H1 (cell line): ENCODE data around the gene REELD1. TPM values are rescaled to one million over a fixed set of nuclear protein-coding genes. Genes with fewer than 3 reads are reported as not detected.

Experiments used
- CTCF ChIA-PET: fragments of 300-600 bp; sonication (Branson Sonifier 250); formaldehyde crosslinking; loops from one replicate; lab custom pipeline; 2021; ENCODE audit not compliant: partially characterized antibody; lab: Charles Lee
- POLR2A ChIA-PET: fragments of 300-600 bp; sonication (Branson Sonifier 250); formaldehyde crosslinking; loops from one replicate; lab custom pipeline; 2021; ENCODE audit warnings: inconsistent platforms; ENCODE audit not compliant: partially characterized antibody; lab: Charles Lee
- DNase-seq, 2 experiments: peaks; one replicate each; pipeline versions ENCODE4 v3.0.0 to v3.0.0-alpha.2; 2010 to 2022; ENCODE audit warnings: low spot score in 2 of 2, low read depth in 1 of 2, mixed read lengths in 1 of 2
- FAIRE-seq: peaks from 2 replicates; lab custom pipeline; 2011; peaks lifted over from hg19 to GRCh38; lab: Jason Lieb, UNC
- H2AFZ ChIP-seq: 2 replicates; pipeline ENCODE4 v1.8.1; 2012; ENCODE audit warnings: low read length, inconsistent platforms
- H2AK5ac ChIP-seq: 2 replicates; pipeline ENCODE4 v1.6.1; 2013; ENCODE audit warnings: low read depth, low read length
- H2BK120ac ChIP-seq: replicated peaks from 2 replicates; pipeline ENCODE3; 2013; ENCODE audit warnings: low read depth, low read length, inconsistent platforms
- H2BK12ac ChIP-seq: 2 replicates; pipeline ENCODE4 v1.6.1; 2013; ENCODE audit warnings: low read depth, low read length
- H2BK15ac ChIP-seq: 2 replicates; pipeline ENCODE4 v1.6.1; 2013; ENCODE audit warnings: low read length
- H2BK20ac ChIP-seq: 2 replicates; pipeline ENCODE4 v1.6.1; 2013; ENCODE audit warnings: low read length
- H2BK5ac ChIP-seq: 2 replicates; pipeline ENCODE4 v1.6.1; 2013; ENCODE audit warnings: low read depth, low read length
- H3K14ac ChIP-seq: 2 replicates; pipeline ENCODE4 v1.6.1; 2013; ENCODE audit warnings: inconsistent platforms; ENCODE audit not compliant: insufficient read length
- H3K18ac ChIP-seq: 2 replicates; pipeline ENCODE4 v1.6.1; 2013; ENCODE audit warnings: low read length; ENCODE audit errors: extremely low read depth
- H3K23ac ChIP-seq: 2 replicates; pipeline ENCODE4 v1.6.1; 2013; ENCODE audit warnings: inconsistent platforms; ENCODE audit not compliant: insufficient read length
- H3K23me2 ChIP-seq: 2 replicates; pipeline ENCODE4 v1.6.1; 2013; ENCODE audit warnings: low read depth, low read length
- H3K27ac ChIP-seq: 2 replicates; pipeline ENCODE4 v1.6.1; 2011; ENCODE audit warnings: low read depth, low read length, inconsistent platforms
- H3K27me3 ChIP-seq, 4 experiments: replicated peaks in 1 of 4; 1 replicate in 1 of 4; 2 replicates in 3 of 4; pipeline versions ENCODE4 v1.6.1 to v1.8.1; 2011 to 2013; ENCODE audit warnings: low read length in 3 of 4, mild to moderate bottlenecking in 3 of 4, inconsistent platforms in 2 of 4, mixed read lengths in 2 of 4, moderate library complexity in 1 of 4; ENCODE audit not compliant: control insufficient read depth in 3 of 4, insufficient read depth in 3 of 4; ENCODE audit errors: extremely low read depth in 1 of 4
- H3K36me3 ChIP-seq, 4 experiments: 2 replicates each; pipeline versions ENCODE4 v1.6.1 to v1.8.1; 2011 to 2013; ENCODE audit warnings: mild to moderate bottlenecking in 4 of 4, low read length in 3 of 4, moderate library complexity in 2 of 4, control low read depth in 1 of 4, inconsistent platforms in 1 of 4; ENCODE audit not compliant: insufficient read depth in 4 of 4, control insufficient read depth in 2 of 4
- H3K4ac ChIP-seq: replicated peaks from 2 replicates; pipeline ENCODE3; 2013; ENCODE audit warnings: low read length, low read depth, mixed read lengths, inconsistent platforms; ENCODE audit not compliant: insufficient read length
- H3K4me1 ChIP-seq, 4 experiments: replicated peaks in 1 of 4; 1 replicate in 1 of 4; 2 replicates in 3 of 4; pipeline versions ENCODE4 v1.6.1 to v1.8.1; 2011 to 2013; ENCODE audit warnings: low read length in 3 of 4, inconsistent platforms in 2 of 4, mixed read lengths in 1 of 4; ENCODE audit not compliant: insufficient read depth in 4 of 4, control insufficient read depth in 3 of 4
- H3K4me2 ChIP-seq, 2 experiments: 2 replicates each; pipeline versions ENCODE4 v1.6.1 to v1.8.1; 2011 to 2013; ENCODE audit warnings: low read depth in 2 of 2, low read length in 2 of 2, control low read depth in 1 of 2, inconsistent platforms in 1 of 2, mild to moderate bottlenecking in 1 of 2; ENCODE audit not compliant: insufficient read depth in 1 of 2
- H3K4me3 ChIP-seq, 4 experiments: fragments of 200-600, 300-600 bp in 1 of 4; sonication (generic), shearing (Covaris generic), sonication (Bioruptor Twin) in 1 of 4; 2 replicates each; pipeline versions ENCODE4 v1.5.1 to v1.8.1; 2011 to 2016; ENCODE audit warnings: low read length in 4 of 4, low read depth in 3 of 4, control low read depth in 2 of 4, inconsistent platforms in 2 of 4, mild to moderate bottlenecking in 2 of 4, mixed read lengths in 1 of 4, moderate library complexity in 1 of 4; ENCODE audit not compliant: insufficient read depth in 2 of 4; ENCODE audit errors: extremely low read depth in 1 of 4
- H3K56ac ChIP-seq: replicated peaks from 2 replicates; pipeline ENCODE3; 2013; ENCODE audit warnings: low read depth, mild to moderate bottlenecking, mixed read lengths, low read length, inconsistent platforms; ENCODE audit not compliant: insufficient read length
- H3K79me1 ChIP-seq: 2 replicates; pipeline ENCODE4 v1.6.1; 2013; ENCODE audit warnings: low read depth, low read length, control low read depth
- H3K79me2 ChIP-seq, 2 experiments: 2 replicates each; pipeline versions ENCODE4 v1.6.1 to v1.8.1; 2012 to 2013; ENCODE audit warnings: low read length in 2 of 2, mild to moderate bottlenecking in 2 of 2, inconsistent platforms in 1 of 2; ENCODE audit not compliant: insufficient read depth in 2 of 2, control insufficient read depth in 1 of 2
- H3K9ac ChIP-seq, 4 experiments: replicated peaks in 1 of 4; 1 replicate in 1 of 4; 2 replicates in 3 of 4; pipeline versions ENCODE4 v1.6.1 to v1.8.1; 2011 to 2013; ENCODE audit warnings: low read depth in 3 of 4, low read length in 3 of 4, control low read depth in 2 of 4, mild to moderate bottlenecking in 2 of 4, moderate library complexity in 2 of 4, inconsistent platforms in 1 of 4; ENCODE audit errors: extremely low read depth in 1 of 4
- H3K9me3 ChIP-seq, 2 experiments: 2 replicates each; pipeline versions ENCODE4 v1.6.1 to v1.8.1; 2012 to 2013; ENCODE audit warnings: mild to moderate bottlenecking in 2 of 2, moderate library complexity in 2 of 2, control low read depth in 1 of 2, inconsistent platforms in 1 of 2, low read depth in 1 of 2, low read length in 1 of 2, mixed read lengths in 1 of 2; ENCODE audit not compliant: insufficient read depth in 2 of 2
- H4K20me1 ChIP-seq, 2 experiments: replicated peaks in 1 of 2; 2 replicates each; pipeline versions ENCODE3 to v1.8.1; 2011 to 2013; ENCODE audit warnings: inconsistent platforms in 2 of 2, low read length in 2 of 2, mild to moderate bottlenecking in 1 of 2; ENCODE audit not compliant: insufficient read depth in 2 of 2, control insufficient read depth in 1 of 2
- H4K5ac ChIP-seq: 2 replicates; pipeline ENCODE4 v1.6.1; 2013; ENCODE audit warnings: low read length, low read depth, mixed read lengths, inconsistent platforms; ENCODE audit not compliant: insufficient read length
- H4K8ac ChIP-seq: 2 replicates; pipeline ENCODE4 v1.8.0; 2013; ENCODE audit warnings: mild to moderate bottlenecking, moderate library complexity, low read length, inconsistent platforms; ENCODE audit not compliant: insufficient read depth; ENCODE audit errors: extremely low read depth
- H4K91ac ChIP-seq: replicated peaks from 2 replicates; pipeline ENCODE3; 2013; ENCODE audit warnings: low read length, mixed read lengths, inconsistent platforms; ENCODE audit not compliant: insufficient read length
- CTBP2 ChIP-seq: IDR thresholded peaks from 2 replicates; pipeline ENCODE4 v1.7.0; 2011; ENCODE audit warnings: borderline replicate concordance, mild to moderate bottlenecking, moderate library complexity, mixed read lengths, low read length; ENCODE audit not compliant: insufficient read depth, insufficient read length
- WGBS, 2 experiments: shearing (Covaris generic) in 1 of 2; methylation state at CpG; one replicate each; pipeline versions ENCODE4 v1.1.6 to v1.1.7; 2013 to 2015; ENCODE audit warnings: low lambda C conversion rate in 2 of 2, mixed read lengths in 2 of 2, inconsistent platforms in 1 of 2, low coverage in 1 of 2, missing lambda C conversion rate in 1 of 2; ENCODE audit not compliant: insufficient replicate concordance in 2 of 2, insufficient coverage in 1 of 2, insufficient read length in 1 of 2; ENCODE audit errors: extremely low coverage in 1 of 2, missing lambda C conversion rate in 1 of 2; 5-methylcytosine and 5-hydroxymethylcytosine counted together
- polyA plus RNA-seq, 7 experiments: library from polyadenylated mRNA; depleted of rRNA in 3 of 7; stranded (reverse) in 5 of 7; unstranded in 2 of 7; fragments of >200 nt in 5 of 7; fragments of 200-250 nt in 2 of 7; gene quantifications; 1 replicate in 5 of 7; 2 replicates in 1 of 7; 4 replicates in 1 of 7; pipeline versions ENCODE4 v1.2.1 to v1.2.3, GENCODE V29; 2011 to 2013; ENCODE audit warnings: missing spikeins in 2 of 7, mixed read lengths in 2 of 7
- total RNA-seq: library from RNA; stranded (reverse); fragmentation: NEBNext Ultra II Directional; extraction: Animal tissue kit (Norgen Biotek cat#: 25700); gene quantifications from 2 replicates; pipeline ENCODE4 v1.2.1, GENCODE V29; 2021

Gene REELD1
- total and polyA plus RNA-seq, 2 of the 8 experiments (the other 6 are each of a cell fraction or from before 2014, with no cell fraction given) = 0.03 TPM; not detected in 1

DNA sequence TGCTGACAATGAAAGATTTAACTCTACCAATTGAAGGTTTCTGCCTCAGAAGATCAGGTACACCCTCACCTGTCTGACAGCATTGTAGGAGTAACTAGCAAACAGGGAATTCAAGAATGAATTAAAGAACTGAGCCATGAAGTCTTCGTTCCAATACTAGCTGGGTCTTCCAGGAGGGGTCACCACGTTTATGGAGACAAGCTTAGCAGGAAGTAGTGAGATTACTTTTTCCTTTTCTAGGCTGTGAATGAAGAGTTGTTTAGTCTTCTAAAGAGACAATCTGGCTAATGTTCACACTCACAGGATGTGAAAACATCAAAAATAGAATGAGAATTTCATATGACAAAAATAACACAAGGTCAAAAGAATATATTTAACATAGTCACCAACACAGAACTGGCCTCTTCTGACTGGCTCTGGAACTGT, 54.9 kb downstream of the REELD1 start:
- DNase-seq = no peak
- ChIA-PET POLR2A (no interaction called here), CTCF (interaction anchor here (1.3 kb wide), 2 partner anchors 18 to 27 kb away, joined by 3 to 4 read pairs; no protein-coding TSS in a partner anchor)
- Histone ChIP-seq H3K4me2 (no peak overlapping the region), H3K4me3 (no peak overlapping the region), H3K56ac (no peak overlapping the region), H2AK5ac (no peak overlapping the region), H2BK5ac (no peak overlapping the region), H2BK15ac (no peak overlapping the region), H3K23ac (no peak overlapping the region), H4K5ac (no peak overlapping the region), H2BK20ac (no peak overlapping the region), H2BK12ac (no peak overlapping the region), H4K20me1 (no peaks in the 10 kb centered on the region), H2AFZ (no peak overlapping the region)
- FAIRE-seq = no peak
- no peak for TF ChIP-seq CTBP2
- TF ChIP-seq, all 59 proteins: peak for 0
- H3K4me1 ChIP-seq = peaks cover 0 to 3% (median 2%) of the 10 kb centered on the region in 4 experiments; a peak in 3 of 7 replicates
- H3K14ac ChIP-seq = no peak overlapping the region
- no peaks in the 10 kb centered on the region for H3K36me3 ChIP-seq
- no peak overlapping the region for H2BK120ac ChIP-seq
- 92% methylated on average over 2 of the region's 2 CpGs; no CpG with 5 or more reads in 1 of the 2 experiments for WGBS, 2 experiments
- no peak overlapping the region for H4K8ac ChIP-seq
- no peaks in the 10 kb centered on the region for H3K79me2 ChIP-seq
- H3K9ac ChIP-seq = no peak overlapping the region
- H3K23me2 ChIP-seq = no peaks in the 10 kb centered on the region
- peaks cover 0 to 1% (median 0%) of the 10 kb centered on the region in 4 experiments; a peak in 1 of 7 replicates for H3K27me3 ChIP-seq
- H3K4ac ChIP-seq = no peak overlapping the region
- no peak overlapping the region for H3K27ac ChIP-seq
- H4K91ac ChIP-seq = no peak overlapping the region
- H3K9me3 ChIP-seq = no peaks in the 10 kb centered on the region
- H3K18ac ChIP-seq = no peak overlapping the region
- no peaks in the 10 kb centered on the region for H3K79me1 ChIP-seq
